GM18519 (cell line): Measurements from ENCODE around the gene CD177.
"Not testable (repeated sequence)": the region's sequence is repeated elsewhere in the genome, so short reads cannot be mapped to it uniquely, and the experiment has no call there.

Experiments
- ATAC-seq: cut with Tn5 transposase; IDR thresholded peaks from one replicate; pipeline ENCODE4 v1.9.1; 2021; ENCODE audit warnings: mild to moderate bottlenecking, moderate library complexity; ENCODE audit not compliant: unreplicated experiment, low FRiP score

The CD177 gene

DNA sequence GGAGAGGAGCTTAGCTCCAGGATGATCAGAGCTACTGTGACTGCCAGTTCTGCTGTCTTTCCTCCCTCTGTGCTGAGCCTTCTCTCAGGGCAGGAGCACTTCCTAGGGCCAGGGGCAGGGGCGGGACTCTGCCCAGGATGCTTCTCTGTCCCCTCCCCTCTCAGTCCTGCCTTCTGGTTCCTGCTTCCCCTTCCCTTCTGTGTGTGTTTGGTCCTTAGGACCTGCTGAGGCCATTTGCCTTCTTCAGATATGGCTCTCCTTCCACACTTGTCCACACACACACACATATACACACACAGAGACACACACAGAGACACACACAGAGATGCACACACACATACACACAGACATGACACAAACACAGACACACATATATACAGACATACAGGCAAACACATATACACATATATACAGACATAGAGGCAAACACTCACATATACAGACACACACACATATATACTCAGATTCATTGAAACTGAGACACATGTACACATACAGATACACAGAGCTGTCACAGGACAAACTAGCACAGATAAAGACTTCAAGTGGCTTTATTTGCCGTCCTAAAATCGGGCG lies 22.0 kb upstream of the CD177 start:
- ATAC-seq, result no peak

GRCh38 chr19:43332058-43332922 lies 21.2 kb upstream of the CD177 start:
- ATAC-seq, result no peak

- not testable (repeated sequence) for ATAC-seq
Observed at GRCh38 chr19:43336508-43336907, 17.0 kb upstream of the CD177 start.

GRCh38 chr19:43337737-43338136 lies 15.7 kb upstream of the CD177 start:
- no peak for ATAC-seq

DNA sequence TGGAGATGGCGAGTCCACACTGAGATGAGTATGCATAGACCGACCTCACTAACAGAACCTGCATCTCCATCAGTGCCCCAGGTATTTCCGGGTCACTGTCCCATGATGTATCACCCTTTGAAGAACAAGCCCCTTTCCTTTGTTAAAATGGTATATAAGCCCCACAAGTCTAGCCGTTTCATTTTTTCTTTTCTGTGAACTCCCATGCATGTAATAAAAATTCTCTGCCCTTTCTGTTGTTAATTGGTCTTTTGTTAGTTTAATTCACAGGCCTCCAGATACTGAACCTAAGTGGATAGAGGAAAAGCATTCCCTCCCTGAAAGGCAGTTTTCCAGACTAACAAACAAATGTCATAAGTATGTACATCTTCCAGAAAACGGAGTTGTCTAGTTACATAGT lies 15.0 kb upstream of the CD177 start:
- no peak for ATAC-seq

DNA sequence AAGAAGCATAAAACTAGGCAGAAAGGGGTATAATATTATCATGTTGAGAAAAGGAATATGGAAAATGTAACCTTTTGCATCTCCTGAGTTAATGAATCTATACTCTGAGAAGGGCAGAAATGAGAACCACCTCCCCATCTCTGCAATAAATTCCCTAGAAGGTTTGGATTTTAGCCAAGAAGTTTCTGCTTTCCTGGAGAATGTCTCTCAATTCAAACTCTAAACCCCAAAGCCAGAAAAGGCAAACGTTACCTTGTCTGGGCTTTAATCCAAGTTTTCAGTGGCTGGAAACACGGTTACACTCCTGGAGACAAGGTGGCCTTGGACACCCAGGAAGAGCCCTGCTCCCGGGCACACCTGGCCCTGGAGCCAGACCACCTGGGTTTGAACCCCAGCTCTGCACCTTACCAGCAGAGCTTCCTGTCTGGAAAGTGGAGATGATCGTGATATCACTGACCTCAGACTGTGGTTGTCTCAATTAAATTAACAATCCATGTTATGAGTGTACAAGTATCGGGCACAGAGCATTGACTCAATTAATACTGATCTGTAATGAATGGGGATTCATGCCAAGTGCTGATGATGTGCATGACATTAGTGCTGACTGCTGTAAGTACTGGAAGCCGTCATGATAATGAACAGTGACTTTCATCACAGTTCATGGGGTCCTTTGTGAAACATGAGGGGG lies 14.1 kb upstream of the CD177 start:
- ATAC-seq, result not testable (repeated sequence)

DNA sequence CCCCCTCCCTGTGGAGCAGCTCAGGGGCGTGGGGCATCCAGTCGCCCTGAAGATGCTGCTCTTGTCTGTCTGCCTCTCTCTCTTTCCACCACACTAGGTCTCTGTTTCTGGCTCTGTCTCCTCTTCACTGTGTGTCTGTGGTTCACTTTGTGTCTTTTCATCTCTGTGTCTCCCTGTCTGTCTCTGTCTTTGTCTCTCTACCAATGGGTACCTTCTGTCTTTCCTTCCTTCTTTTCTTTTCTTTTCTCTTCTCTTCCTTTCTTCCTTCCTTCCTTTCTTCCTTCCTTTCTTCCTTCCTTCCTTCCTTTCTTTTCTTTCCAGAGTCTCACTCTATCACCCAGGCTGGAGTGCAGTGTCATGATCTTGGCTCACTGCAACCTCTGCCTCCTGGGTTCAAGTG lies 13.4 kb upstream of the CD177 start:
- not testable (repeated sequence) for ATAC-seq

- not testable (repeated sequence) for ATAC-seq
Observed at GRCh38 chr19:43341098-43341497, 12.4 kb upstream of the CD177 start.

DNA sequence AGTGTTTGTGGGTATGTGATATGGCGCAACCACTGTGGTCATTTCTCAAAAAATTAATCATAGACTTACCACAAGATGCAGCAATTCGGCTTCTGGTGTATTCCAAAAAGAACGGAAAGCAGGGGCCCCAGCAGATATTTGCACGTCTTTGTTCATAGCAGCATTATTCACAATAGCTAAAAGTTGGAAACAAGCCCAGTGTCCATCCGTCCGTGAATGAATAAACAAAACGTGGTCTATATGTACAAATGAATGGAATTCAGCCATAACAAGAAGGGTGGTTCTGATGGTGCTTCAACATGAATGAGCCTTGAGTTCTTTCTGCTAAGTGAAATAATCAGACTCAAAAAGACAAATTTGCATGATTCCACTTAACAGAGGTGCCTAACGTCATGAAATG lies 11.4 kb upstream of the CD177 start:
- not testable (repeated sequence) for ATAC-seq

- ATAC-seq, result not testable (repeated sequence)
Observed at GRCh38 chr19:43344347-43344925, 9.1 kb upstream of the CD177 start.

- ATAC-seq, result not testable (repeated sequence)
Observed at GRCh38 chr19:43349813-43350212, 3.7 kb upstream of the CD177 start.

DNA sequence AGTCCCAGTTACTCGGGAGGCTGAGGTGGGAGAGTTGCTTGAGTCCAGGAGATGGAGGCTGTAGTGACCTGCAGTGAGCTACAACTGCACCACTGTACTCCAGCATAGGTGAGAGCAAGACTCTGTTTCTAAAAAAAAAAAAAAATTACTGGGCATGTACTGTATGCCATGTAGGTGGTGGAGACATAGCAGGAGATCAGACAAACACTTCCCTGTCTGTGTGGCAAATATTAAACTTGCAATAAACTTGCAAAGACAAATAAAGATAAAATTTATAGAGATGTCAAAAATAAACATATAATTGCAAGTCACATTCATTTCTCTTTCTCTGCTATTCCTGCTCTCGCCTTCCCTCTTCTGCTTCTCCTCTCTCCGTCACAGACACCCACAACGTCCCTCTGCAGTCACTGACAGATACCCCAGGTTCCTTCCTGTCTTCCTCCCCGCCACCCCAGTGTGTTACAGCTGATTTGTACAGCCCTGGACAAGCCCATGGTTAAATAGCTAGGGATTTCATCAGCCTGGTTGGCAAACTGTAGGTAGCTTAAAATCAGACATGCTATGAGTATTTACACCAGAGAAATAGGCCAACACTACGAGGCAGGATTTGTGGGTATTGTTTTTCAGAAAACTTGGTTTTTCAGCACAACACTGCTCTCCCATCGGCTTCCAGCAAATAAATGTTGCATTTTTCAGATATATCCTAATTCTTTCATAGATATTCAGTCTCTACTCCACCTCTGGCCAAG lies 1.3 kb upstream of the CD177 start:
- ATAC-seq, result no peak

DNA sequence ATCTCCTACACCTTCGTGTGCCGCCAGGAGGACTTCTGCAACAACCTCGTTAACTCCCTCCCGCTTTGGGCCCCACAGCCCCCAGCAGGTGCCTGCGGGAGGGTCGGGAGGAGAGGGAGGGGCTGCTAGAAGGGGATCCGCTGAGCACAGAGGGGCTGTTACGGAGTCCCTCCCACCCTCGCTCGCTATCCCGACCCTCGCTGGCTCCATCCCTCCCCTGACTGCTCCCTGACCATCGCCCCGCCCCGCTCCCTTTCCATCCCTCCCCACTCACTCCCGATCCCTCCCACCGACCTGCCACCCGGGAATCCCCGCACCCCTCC lies 780 bp downstream of the CD177 start:
- no peak for ATAC-seq

DNA sequence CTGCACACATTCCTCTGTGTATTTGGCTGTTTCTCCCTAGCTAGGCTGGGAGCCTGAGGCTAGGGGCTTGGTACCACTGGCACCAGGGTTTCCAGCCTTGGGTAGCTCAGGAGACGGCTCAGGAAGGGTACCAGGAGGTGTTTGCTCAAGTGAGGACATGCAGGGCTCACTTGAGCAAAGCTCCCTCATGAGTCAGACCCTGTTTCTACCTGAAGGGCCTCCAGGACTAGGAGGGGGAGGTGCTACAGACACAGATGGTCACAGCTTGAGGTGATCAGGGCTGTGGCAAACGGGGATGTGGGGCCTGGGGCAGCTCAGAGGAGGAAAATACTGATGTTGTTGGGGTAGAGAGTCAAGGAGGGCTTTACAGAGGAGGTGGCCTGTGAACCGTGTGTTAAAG lies 3.3 kb downstream of the CD177 start:
- ATAC-seq, result not testable (repeated sequence)

DNA sequence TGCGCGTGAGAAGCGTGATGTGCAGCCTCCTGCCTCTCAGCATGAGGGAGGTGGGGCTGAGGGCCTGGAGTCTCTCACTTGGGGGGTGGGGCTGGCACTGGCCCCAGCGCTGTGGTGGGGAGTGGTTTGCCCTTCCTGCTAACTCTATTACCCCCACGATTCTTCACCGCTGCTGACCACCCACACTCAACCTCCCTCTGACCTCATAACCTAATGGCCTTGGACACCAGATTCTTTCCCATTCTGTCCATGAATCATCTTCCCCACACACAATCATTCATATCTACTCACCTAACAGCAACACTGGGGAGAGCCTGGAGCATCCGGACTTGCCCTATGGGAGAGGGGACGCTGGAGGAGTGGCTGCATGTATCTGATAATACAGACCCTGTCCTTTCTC lies 8.7 kb downstream of the CD177 start:
- no peak for ATAC-seq

- no peak for ATAC-seq
Observed at GRCh38 chr19:43362745-43363144, 9.3 kb downstream of the CD177 start.

DNA sequence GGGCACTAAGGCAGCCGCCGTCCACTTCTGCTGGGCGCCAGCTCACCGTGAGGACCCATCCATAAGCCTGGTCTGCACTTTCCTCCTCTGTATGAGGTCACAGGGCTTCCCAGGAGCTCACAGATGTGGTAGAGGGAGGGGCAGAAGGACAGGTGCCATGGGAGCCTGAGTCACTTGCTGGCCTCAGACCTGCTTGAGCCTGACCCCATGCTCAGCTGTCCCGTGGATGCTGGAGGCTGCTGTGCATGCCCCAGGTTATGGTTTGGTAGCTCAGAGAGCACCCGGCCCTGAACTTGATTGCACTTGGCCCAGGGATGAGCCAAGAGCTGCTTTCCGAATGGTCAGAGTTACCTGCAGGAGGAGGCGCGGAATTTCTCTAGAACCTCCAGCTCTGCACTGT lies 12.2 kb downstream of the CD177 start:
- not testable (repeated sequence) for ATAC-seq

- ATAC-seq, result no peak
Observed at GRCh38 chr19:43367822-43368221, 14.3 kb downstream of the CD177 start.

DNA sequence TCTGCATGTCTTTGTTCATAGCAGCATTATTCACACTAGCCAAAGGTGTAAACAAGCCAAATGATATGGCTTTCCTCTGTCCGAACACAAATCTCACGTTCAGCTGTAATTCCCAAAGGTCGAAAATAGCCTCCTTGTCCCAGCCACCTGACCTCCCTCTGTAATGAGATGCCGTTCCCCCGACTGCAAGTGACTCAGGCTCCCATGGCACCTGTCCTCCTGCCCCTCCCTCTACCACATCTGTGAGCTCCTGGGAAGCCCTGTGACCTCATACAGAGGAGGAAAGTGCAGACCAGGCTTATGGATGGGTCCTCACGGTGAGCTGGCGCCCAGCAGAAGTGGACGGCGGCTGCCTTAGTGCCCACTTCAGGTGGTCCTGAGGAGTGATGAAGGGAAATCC lies 15.4 kb downstream of the CD177 start:
- ATAC-seq, result not testable (repeated sequence)

DNA sequence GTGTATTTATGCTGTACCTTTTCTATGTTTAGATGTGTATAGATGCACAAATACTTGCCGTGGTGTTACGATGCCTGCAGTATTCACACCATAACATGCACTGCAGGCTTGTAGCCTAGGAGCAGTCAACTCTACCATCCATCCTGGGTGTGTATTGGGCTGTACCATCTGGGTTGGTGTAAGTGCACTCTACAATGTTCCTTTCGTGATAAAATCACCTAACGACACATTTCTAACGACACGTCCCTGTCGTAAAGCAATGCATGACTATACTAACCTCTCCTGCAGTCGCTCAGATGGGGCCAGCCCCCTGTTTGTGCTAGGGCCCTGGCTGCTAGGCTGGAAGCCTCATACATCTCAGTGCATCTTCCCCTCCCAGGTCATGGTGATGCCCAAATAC lies 18.4 kb downstream of the CD177 start:
- no peak for ATAC-seq

DNA sequence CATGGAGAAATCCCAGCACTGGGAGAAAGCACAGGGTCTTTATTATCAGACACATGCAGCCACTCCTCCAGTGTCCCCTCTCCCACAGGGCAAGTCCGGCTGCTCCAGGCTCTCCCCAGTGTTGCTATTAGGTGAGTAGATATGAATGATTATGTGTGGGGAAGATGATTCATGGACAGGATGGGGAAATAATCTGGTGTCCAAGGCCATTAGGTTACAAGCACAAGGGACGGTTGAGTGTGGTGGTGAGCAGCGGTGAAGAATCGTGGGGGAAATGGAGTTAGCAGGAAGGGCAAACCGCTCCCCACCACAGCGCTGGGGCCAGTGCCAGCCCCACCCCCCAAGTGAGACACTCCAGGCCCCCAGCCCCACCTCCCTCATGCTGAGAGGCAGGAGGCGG lies 19.0 kb downstream of the CD177 start:
- ATAC-seq, result no peak
